HEK293 (cell line): ENCODE results near the gene PRIMPOL.

Experiments
- ELK4 ChIP-seq: IDR thresholded peaks from 2 replicates; pipeline ENCODE4 v1.6.1; 2011; ENCODE audit warnings: mild to moderate bottlenecking, low read depth, low read length, borderline replicate concordance
- TSHZ1 ChIP-seq: fragments of 450-650 bp; formaldehyde crosslinking; IDR thresholded peaks from 2 replicates; pipeline ENCODE4 v1.5.1; 2016; ENCODE audit warnings: missing biosample characterization, missing genetic modification characterization, borderline replicate concordance
- ZBTB26 ChIP-seq: fragments of 450-650 bp; formaldehyde crosslinking; optimal IDR thresholded peaks from 2 replicates; pipeline ENCODE3; 2016; ENCODE audit warnings: missing biosample characterization, mild to moderate bottlenecking, missing genetic modification characterization
- ZBTB7A ChIP-seq: fragments of 450-650 bp; formaldehyde crosslinking; IDR thresholded peaks from 2 replicates; pipeline ENCODE4 v1.5.1; 2016; ENCODE audit warnings: low read depth, missing biosample characterization, missing genetic modification characterization
- ZNF175 ChIP-seq: fragments of 450-650 bp; formaldehyde crosslinking; IDR thresholded peaks from 2 replicates; pipeline ENCODE4 v1.5.1; 2016; ENCODE audit warnings: missing biosample characterization, missing genetic modification characterization
- ZNF274 ChIP-seq, 2 experiments: fragments of 200-500 bp in 1 of 2; fragments of 450-650 bp in 1 of 2; sonication (Bioruptor generic) in 1 of 2; formaldehyde crosslinking in 1 of 2; IDR thresholded peaks; 2 replicates each; pipeline versions ENCODE4 v1.5.1 to v1.6.1; 2014 to 2016; ENCODE audit warnings: borderline replicate concordance in 1 of 2, inconsistent platforms in 1 of 2, low read length in 1 of 2, missing biosample characterization in 1 of 2, missing genetic modification characterization in 1 of 2
- ZNF292 ChIP-seq: fragments of 450-650 bp; formaldehyde crosslinking; IDR thresholded peaks from 2 replicates; pipeline ENCODE4 v1.5.1; 2016; ENCODE audit warnings: low read depth, missing biosample characterization, missing genetic modification characterization, borderline replicate concordance
- ZNF391 ChIP-seq: fragments of 450-650 bp; formaldehyde crosslinking; IDR thresholded peaks from 2 replicates; pipeline ENCODE4 v1.5.1; 2016; ENCODE audit warnings: low read depth, missing biosample characterization, missing genetic modification characterization, borderline replicate concordance
- ZNF426 ChIP-seq: fragments of 450-650 bp; formaldehyde crosslinking; IDR thresholded peaks from 2 replicates; pipeline ENCODE4 v1.5.1; 2017; ENCODE audit warnings: missing biosample characterization, missing genetic modification characterization, mild to moderate bottlenecking, inconsistent platforms, moderate library complexity
- TF ChIP-seq, protein P1 (sequence below): fragments of 450-650 bp; formaldehyde crosslinking; IDR thresholded peaks from 2 replicates; pipeline ENCODE4 v1.5.1; 2016; ENCODE audit warnings: missing biosample characterization, missing genetic modification characterization
- TF ChIP-seq, protein P2 (sequence below): fragments of 450-650 bp; formaldehyde crosslinking; IDR thresholded peaks from 2 replicates; pipeline ENCODE4 v1.5.1; 2016; ENCODE audit warnings: missing biosample characterization, missing genetic modification characterization

GRCh38 chr4:184693056-184693455 is 43.5 kb downstream of the PRIMPOL start:
- TF ChIP-seq TSHZ1 (tag by site-specific recombination) = no peak
- TF ChIP-seq, protein P1, sequence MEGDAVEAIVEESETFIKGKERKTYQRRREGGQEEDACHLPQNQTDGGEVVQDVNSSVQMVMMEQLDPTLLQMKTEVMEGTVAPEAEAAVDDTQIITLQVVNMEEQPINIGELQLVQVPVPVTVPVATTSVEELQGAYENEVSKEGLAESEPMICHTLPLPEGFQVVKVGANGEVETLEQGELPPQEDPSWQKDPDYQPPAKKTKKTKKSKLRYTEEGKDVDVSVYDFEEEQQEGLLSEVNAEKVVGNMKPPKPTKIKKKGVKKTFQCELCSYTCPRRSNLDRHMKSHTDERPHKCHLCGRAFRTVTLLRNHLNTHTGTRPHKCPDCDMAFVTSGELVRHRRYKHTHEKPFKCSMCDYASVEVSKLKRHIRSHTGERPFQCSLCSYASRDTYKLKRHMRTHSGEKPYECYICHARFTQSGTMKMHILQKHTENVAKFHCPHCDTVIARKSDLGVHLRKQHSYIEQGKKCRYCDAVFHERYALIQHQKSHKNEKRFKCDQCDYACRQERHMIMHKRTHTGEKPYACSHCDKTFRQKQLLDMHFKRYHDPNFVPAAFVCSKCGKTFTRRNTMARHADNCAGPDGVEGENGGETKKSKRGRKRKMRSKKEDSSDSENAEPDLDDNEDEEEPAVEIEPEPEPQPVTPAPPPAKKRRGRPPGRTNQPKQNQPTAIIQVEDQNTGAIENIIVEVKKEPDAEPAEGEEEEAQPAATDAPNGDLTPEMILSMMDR (tag by site-specific recombination) = no peak
- no peak for TF ChIP-seq ZBTB7A (tag by site-specific recombination)
- no peak for TF ChIP-seq ZNF175 (tag by site-specific recombination)
- TF ChIP-seq, protein P2, sequence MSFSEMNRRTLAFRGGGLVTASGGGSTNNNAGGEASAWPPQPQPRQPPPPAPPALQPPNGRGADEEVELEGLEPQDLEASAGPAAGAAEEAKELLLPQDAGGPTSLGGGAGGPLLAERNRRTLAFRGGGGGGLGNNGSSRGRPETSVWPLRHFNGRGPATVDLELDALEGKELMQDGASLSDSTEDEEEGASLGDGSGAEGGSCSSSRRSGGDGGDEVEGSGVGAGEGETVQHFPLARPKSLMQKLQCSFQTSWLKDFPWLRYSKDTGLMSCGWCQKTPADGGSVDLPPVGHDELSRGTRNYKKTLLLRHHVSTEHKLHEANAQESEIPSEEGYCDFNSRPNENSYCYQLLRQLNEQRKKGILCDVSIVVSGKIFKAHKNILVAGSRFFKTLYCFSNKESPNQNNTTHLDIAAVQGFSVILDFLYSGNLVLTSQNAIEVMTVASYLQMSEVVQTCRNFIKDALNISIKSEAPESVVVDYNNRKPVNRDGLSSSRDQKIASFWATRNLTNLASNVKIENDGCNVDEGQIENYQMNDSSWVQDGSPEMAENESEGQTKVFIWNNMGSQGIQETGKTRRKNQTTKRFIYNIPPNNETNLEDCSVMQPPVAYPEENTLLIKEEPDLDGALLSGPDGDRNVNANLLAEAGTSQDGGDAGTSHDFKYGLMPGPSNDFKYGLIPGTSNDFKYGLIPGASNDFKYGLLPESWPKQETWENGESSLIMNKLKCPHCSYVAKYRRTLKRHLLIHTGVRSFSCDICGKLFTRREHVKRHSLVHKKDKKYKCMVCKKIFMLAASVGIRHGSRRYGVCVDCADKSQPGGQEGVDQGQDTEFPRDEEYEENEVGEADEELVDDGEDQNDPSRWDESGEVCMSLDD (tag by site-specific recombination) = no peak
- TF ChIP-seq ZNF391 (tag by site-specific recombination) = no peak
- TF ChIP-seq ELK4 = no peak
- TF ChIP-seq ZBTB26 = no peak
- TF ChIP-seq ZNF426 = no peak
- no peak for TF ChIP-seq ZNF274 (IDR thresholded peaks at IDR 0.05; ENCODE audit: low read length)
- TF ChIP-seq ZNF274 (tag by site-specific recombination; IDR thresholded peaks at IDR 0.05; ENCODE audit: borderline replicate concordance) = no peak
- TF ChIP-seq ZNF292 (tag by site-specific recombination) = no peak
